ENCODE results near the gene SNX9. TPM values are rescaled to one million over a fixed set of nuclear protein-coding genes. Genes with fewer than 3 reads are reported as not detected.
"Not testable (repeated sequence)": the region's sequence is repeated elsewhere in the genome, so short reads cannot be mapped to it uniquely, and the experiment has no call there.

The SNX9 gene
- total RNA-seq, 1 experiment from 2014 or later: 11.1 TPM

GRCh38 chr6:157921685-157922367, 98.8 kb downstream of the SNX9 start:
- no peak for DNase-seq (ENCODE audit: low spot score)

GRCh38 chr6:157925771-157926170, 102.7 kb downstream of the SNX9 start:
- no peak for DNase-seq (ENCODE audit: low spot score)

- no peak for DNase-seq (ENCODE audit: low spot score)
These were observed 104.0 kb downstream of the SNX9 start for GRCh38 chr6:157927011-157927410.

GRCh38 chr6:157928428-157928827, 105.4 kb downstream of the SNX9 start:
- no peak for DNase-seq (ENCODE audit: low spot score)

GRCh38 chr6:157929076-157929475, 106.0 kb downstream of the SNX9 start:
- DNase-seq (ENCODE audit: low spot score): no peak

GRCh38 chr6:157929765-157930319, 106.8 kb downstream of the SNX9 start:
- DNase-seq (ENCODE audit: low spot score): no peak

- no peak for DNase-seq (ENCODE audit: low spot score)
These were observed 112.7 kb downstream of the SNX9 start for GRCh38 chr6:157935786-157936185.

- no peak for DNase-seq (ENCODE audit: low spot score)
These were observed 114.3 kb downstream of the SNX9 start for GRCh38 chr6:157937318-157937717.

GRCh38 chr6:157937916-157938315, 114.9 kb downstream of the SNX9 start:
- no peak for DNase-seq (ENCODE audit: low spot score)

GRCh38 chr6:157940375-157941036, 117.5 kb downstream of the SNX9 start:
- not testable (repeated sequence) for DNase-seq (ENCODE audit: low spot score)

- DNase-seq (ENCODE audit: low spot score): no peak
These were observed 118.2 kb downstream of the SNX9 start for GRCh38 chr6:157941101-157941863.

GRCh38 chr6:157942351-157942750, 119.3 kb downstream of the SNX9 start:
- no peak for DNase-seq (ENCODE audit: low spot score)

GRCh38 chr6:157943249-157943963, 120.4 kb downstream of the SNX9 start:
- DNase-seq (ENCODE audit: low spot score): no peak

- no peak for DNase-seq (ENCODE audit: low spot score)
These were observed 120.9 kb downstream of the SNX9 start for GRCh38 chr6:157943964-157944283.

- no peak for DNase-seq (ENCODE audit: low spot score)
These were observed 122.2 kb downstream of the SNX9 start for GRCh38 chr6:157944983-157945931.

GRCh38 chr6:157946053-157946617, 123.1 kb downstream of the SNX9 start:
- DNase-seq (ENCODE audit: low spot score): no peak

- peak; percentile 46 for DNase-seq (ENCODE audit: low spot score)
These were observed 124.0 kb downstream of the SNX9 start for GRCh38 chr6:157946865-157947532.

GRCh38 chr6:157950899-157951298, 127.9 kb downstream of the SNX9 start:
- DNase-seq (ENCODE audit: low spot score): not testable (repeated sequence)

- no peak for DNase-seq (ENCODE audit: low spot score)
These were observed 128.8 kb downstream of the SNX9 start for GRCh38 chr6:157951828-157952227.

Data from HT-29 (cell line).